HG02981 (cell line): ENCODE measurements around the gene RAPGEF1.
"Not testable (repeated sequence)": the region's sequence is repeated elsewhere in the genome, so short reads cannot be mapped to it uniquely, and the experiment has no call there.

Source experiments
- ATAC-seq: cut with Tn5 transposase; IDR thresholded peaks from one replicate; pipeline ENCODE4 v1.9.1; 2021; ENCODE audit warnings: mild to moderate bottlenecking, moderate library complexity; ENCODE audit not compliant: unreplicated experiment

RAPGEF1 gene

GRCh38 chr9:131739959-131740648, at the start of gene RAPGEF1:
Gene RAPGEF1, minus strand, starts transcription at chr9:131740076. Its CDS starts 246 bp downstream, at chr9:131739830.
- ATAC-seq, result peak; percentile 47

DNA sequence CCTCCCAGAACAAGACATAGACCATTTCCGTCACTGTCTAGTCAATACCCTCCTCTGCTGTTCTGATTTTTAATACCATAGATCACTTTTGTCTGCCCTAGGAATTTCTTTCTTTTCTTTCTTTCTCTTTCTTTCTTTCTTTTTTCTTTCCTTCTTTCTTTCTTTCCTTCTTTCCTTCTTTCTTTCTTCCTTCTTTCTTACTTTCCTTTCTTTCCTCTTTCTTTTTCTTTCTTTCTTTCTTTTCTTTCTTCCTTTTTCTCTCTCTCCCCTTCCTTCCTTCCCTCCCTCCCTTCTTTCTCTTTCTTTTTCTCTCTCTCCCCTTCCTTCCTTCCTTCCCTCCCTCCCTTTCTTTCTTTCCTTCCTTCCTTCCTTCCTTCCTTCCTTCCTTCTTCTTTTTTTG, 49.0 kb upstream of the RAPGEF1 start:
- no peak for ATAC-seq

GRCh38 chr9:131787838-131788237, 48.0 kb upstream of the RAPGEF1 start:
- ATAC-seq, result no peak

DNA sequence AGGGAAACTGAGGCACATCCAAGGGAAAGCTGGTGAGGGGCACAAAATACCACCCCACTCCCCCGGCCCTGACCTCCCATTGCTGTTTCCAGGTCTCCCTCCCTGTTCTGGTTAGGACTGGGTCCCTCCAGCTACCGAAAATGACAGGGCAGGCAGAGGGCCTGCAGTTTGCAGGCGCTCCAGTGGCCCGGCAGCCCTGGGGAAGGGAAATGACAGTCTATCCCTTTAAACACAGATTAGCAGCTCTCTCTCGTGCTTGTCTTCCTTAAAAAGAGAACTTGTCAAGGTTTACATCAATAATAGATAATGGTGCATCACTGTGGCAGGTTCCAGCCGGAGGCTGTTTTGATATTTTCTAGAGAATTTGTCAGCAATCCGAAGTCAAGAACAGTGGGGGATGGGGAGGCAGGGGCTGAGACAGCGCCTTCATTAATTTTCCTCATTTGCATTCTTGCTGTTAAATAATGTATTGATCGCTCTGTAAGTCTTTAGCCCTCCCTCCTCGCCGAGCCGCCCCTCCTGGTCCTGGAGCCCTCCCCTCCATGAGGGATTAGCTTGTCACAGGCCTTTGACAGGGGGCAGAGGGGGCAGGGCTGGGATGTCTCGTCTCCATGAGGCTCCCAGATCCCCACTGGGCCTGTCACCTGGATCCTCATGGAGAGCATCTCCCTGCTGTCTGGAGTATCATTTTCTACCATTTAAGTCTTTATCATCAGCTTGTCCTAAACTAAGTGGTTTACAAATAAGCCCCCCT, 45.0 kb upstream of the RAPGEF1 start:
- ATAC-seq, result no peak

DNA sequence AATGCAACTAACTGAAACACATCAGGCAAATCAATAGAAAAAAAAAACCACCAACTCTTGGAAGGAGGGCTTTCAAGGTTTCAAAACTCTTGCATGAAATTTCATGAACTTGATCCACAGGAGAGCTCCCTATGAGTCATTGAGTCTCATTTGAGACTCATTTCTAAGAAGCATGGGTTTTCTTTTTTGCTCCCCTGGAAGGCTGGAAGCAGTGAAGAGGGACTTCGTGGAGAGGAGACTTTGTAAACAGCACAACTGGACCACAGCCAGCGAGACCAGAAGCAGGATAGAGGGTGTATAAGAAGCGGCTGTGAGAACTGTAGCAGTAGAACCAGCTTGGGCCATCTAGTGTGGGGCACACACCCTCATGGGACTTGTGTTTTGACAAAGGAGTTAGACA, 41.2 kb upstream of the RAPGEF1 start:
- ATAC-seq, result no peak

DNA sequence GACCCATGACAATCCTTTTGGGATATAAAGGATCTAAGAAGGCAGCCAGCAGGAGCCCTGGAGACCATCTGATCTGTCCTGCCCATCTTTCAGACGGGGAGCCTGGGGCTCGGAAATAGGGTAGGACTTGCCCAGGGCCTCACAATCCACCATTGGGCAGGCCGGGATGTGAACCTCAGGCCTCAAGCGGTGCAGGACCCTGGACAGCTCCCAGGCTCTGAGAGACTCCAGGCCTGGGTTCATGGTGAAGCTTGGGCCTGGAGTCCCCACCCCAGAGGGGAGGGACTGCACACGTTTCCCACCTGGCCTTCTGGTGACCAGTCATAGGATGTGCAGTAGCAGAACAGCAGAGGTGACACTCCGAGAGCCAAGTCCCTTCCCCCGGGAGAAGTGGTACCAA, 36.6 kb upstream of the RAPGEF1 start:
- ATAC-seq, result no peak

GRCh38 chr9:131776036-131776435, 36.2 kb upstream of the RAPGEF1 start:
- ATAC-seq, result no peak

DNA sequence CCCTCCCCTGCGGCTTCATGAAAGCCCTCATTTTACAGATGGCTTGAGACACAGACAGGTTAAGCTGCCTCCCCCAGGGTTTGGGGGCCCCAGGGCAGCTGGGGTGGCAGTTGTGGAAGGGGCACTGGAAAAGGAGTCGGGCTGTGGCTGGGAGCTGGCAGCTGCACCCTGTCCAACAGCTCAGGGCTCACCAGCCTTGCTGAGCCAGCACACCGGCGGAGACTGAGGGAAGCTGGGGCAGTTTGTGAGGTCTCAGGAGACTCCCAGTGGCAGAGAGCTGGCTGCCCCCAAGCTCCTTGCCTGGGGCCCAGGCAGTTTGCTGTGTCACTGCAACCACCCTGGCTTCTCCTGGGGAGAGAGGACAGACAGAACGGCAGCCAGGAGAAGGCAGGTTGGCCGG, 34.8 kb upstream of the RAPGEF1 start:
- no peak for ATAC-seq

GRCh38 chr9:131773911-131774379, 34.1 kb upstream of the RAPGEF1 start:
- no peak for ATAC-seq

- ATAC-seq, result no peak
Measured at GRCh38 chr9:131772940-131773339, 33.1 kb upstream of the RAPGEF1 start.

GRCh38 chr9:131771646-131772045, 31.8 kb upstream of the RAPGEF1 start:
- ATAC-seq, result no peak

- ATAC-seq, result no peak
Measured at GRCh38 chr9:131769361-131769760, 29.5 kb upstream of the RAPGEF1 start.

DNA sequence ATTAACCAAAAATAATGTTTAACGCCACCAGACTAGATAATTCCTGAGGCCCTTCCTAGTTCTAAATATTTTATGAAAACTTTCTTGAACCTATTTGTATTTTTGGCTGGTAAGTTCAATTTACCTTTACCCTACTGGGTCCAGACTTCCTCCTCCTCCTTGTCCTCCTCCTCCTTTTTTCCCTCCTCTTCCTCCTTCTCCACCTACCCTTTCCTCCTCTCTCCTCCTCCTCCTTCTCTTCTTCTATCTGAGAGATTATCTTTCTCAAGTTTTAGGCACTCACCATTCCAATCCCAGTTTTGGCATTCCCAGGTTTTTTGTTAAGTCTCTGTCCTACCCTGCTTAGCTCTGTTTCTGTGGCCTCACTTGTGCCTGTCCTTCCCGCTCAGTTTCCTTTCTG, 24.7 kb upstream of the RAPGEF1 start:
- no peak for ATAC-seq

DNA sequence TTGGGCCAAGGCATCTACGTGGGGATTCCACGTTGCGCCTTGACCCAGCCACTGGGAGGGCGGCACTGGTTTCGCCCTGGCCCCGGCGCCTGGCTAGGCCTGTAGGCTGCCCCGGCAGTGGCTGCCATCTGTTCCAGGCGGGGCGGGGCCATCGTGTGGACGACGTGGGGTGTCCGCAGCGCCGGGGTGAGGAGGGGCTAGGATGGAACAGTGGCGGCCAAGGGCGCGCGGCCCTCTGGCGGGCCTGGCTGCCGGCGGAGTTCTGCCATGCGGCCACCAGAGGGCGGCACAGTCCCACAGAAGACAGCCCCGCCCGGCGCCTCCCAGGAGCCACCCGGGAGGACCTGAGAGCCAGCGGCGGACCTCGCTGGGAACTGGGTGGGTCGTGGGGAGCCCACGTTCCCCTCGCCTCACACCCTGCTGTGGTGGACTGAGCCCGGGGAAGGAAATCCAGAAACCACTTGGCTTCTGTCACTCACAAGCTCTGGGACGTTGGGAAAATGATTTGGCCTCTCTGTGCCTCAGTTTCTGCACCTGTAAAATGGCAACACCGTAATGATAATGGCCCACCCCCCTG, 22.6 kb upstream of the RAPGEF1 start:
- no peak for ATAC-seq

DNA sequence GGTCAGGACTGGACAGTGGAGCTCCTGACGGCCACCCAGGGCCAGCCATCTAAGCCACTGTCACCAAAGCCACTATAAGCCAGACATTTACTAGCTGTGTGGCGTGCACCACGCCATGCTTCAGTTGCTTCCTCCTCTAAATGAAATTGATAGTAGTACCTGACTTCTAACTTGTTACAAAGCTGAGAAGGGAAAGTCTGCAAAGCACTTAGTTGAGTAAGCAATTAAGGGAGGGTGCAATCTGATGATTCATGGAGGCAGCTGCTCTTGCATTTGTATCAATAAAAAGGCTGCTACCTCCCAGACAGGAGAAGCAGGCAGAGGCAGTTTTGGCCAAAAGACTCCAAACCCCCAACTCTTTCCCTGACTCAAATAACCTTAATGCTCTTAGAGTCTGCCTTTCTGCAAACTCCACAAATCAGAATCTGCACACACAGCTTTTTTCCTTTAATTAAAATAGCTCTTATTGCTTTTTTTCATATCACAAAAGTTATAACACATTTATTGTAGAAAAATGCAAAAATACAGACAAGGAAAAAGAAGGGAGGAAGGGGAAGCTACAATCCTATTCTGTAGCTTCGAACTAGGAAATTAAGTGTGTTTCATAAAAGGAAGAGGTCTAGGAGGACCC, 19.3 kb upstream of the RAPGEF1 start:
- ATAC-seq, result no peak

GRCh38 chr9:131757549-131757948, 17.7 kb upstream of the RAPGEF1 start:
- no peak for ATAC-seq

DNA sequence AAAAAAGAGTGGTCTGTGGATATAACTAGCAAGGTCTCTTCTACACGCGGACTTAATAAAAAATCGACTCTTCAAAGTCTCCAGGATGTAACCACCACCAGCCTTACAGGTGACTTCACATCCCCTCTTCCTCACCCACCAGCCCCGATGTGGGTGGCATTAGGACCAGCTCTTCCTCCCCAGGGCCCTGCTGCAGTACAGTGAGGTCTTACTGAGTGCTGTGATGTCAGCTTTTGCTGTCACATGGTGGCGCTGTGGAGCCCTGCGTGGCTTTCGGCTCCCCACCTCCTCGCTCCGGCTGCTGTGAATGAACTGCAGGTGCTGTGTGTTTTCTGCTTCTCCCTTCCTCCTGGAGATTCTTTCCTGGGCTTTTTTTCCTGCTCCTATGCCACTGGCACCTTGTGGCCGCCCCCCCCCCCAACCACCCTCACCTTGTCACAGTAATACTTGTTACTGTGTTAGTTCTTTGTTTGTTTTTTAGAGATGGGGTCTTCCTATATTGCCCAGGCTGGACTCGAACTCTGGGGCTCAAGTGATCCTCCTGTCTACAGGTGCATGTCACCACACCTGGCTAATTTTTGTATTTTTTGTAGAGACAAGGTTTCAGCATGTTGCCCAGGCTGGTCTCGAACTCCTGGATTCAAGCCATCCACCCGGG, 15.8 kb upstream of the RAPGEF1 start:
- peak; percentile 59 for ATAC-seq

DNA sequence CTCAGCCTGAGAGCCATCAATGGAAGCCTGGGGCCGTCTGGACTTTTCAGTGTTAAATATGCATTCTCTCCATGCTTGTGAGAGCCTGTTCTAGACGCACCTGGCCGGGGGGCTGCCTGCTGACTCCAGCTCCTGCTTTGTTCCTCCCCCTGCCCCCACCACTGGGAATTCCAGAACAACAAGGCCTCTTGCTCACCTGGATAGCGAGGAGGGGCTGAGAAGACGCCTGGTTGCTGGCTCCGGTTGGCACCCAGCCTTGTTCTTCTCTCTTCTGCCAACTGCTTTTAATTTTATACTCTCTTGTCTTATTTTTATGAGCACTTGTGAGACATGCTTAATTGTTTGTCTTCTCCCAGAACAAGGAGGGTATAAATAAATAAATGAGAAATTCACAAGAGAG, 15.0 kb upstream of the RAPGEF1 start:
- ATAC-seq, result no peak

- not testable (repeated sequence) for ATAC-seq
Measured at GRCh38 chr9:131753751-131754150, 13.9 kb upstream of the RAPGEF1 start.

DNA sequence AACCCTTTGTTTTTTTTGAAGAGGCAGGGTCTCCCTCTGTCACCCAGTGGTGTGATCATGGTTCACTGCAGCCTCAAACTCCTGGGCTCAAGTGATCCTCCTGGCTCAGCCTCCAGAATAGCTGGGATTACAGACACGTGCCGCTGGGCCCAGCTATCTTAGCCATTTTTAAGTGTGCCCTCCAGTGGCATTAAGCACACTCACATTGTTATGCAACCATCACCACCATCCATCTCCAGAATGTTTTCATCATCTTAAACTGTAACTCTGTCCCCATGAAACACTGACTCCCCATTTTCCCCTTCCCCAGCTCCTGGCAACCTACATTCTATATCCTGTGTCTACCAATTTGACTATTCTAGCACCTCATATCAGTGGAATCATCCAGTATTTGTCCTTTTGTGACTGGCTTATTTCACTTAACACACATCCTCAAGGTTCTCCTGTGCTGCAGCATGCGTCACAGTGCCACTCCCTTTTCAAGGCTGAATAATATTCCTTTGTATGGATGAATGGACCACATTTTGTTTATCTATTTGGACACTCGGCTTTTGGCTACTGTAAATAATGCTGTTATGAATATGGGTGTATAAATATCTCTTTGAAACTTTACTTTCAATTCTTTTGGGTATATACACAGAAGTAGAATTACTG, 12.5 kb upstream of the RAPGEF1 start:
- ATAC-seq, result no peak
